Measurements from ENCODE around the gene NMBR. TPM values are rescaled to one million over a fixed set of nuclear protein-coding genes. Genes with fewer than 3 reads are reported as not detected.
"Not testable (repeated sequence)": the region's sequence is repeated elsewhere in the genome, so short reads cannot be mapped to it uniquely, and the experiment has no call there.

The NMBR gene
- total RNA-seq, 1 donor from 2014 or later, result not detected

- not testable (repeated sequence) for DNase-seq (ENCODE audit: low read depth, low spot score)
Observed at GRCh38 chr6:142062861-142063260, 84.1 kb downstream of the NMBR start.

- no peak for DNase-seq (ENCODE audit: low read depth, low spot score)
Observed at GRCh38 chr6:142058551-142059290, 88.2 kb downstream of the NMBR start.

- no peak for DNase-seq (ENCODE audit: low read depth, low spot score)
Observed at GRCh38 chr6:142055219-142055618, 91.7 kb downstream of the NMBR start.

GRCh38 chr6:142051404-142051803, 95.5 kb downstream of the NMBR start:
- DNase-seq (ENCODE audit: low read depth, low spot score), result no peak

- DNase-seq (ENCODE audit: low read depth, low spot score), result no peak
Observed at GRCh38 chr6:142048593-142048980, 98.3 kb downstream of the NMBR start.

GRCh38 chr6:142047934-142048592, 98.9 kb downstream of the NMBR start:
- DNase-seq (ENCODE audit: low read depth, low spot score), result no peak

GRCh38 chr6:142045380-142046278, 101.3 kb downstream of the NMBR start:
- DNase-seq (ENCODE audit: low read depth, low spot score), result no peak

GRCh38 chr6:142035890-142036289, 111.0 kb downstream of the NMBR start:
- no peak for DNase-seq (ENCODE audit: low read depth, low spot score)

- DNase-seq (ENCODE audit: low read depth, low spot score), result no peak
Observed at GRCh38 chr6:142031035-142031434, 115.9 kb downstream of the NMBR start.

GRCh38 chr6:142030115-142030619, 116.8 kb downstream of the NMBR start:
- no peak for DNase-seq (ENCODE audit: low read depth, low spot score)

- DNase-seq (ENCODE audit: low read depth, low spot score), result no peak
Observed at GRCh38 chr6:142028527-142028926, 118.4 kb downstream of the NMBR start.

- not testable (repeated sequence) for DNase-seq (ENCODE audit: low read depth, low spot score)
Observed at GRCh38 chr6:142027804-142028203, 119.1 kb downstream of the NMBR start.

GRCh38 chr6:142027074-142027473, 119.8 kb downstream of the NMBR start:
- no peak for DNase-seq (ENCODE audit: low read depth, low spot score)

- DNase-seq (ENCODE audit: low read depth, low spot score), result no peak
Observed at GRCh38 chr6:142026471-142026870, 120.5 kb downstream of the NMBR start.

Other genes starting within 250 kb of the NMBR start
- gene GJE1, start 14.2 kb downstream of the NMBR start, total RNA-seq, result not detected in 2 replicates
- gene VTA1, start 141 bp upstream of the NMBR start, total RNA-seq, result 54.5 and 61.7 TPM in 2 replicates
- gene ADGRG6, start 154.9 kb upstream of the NMBR start, total RNA-seq, result 10.0 and 14.5 TPM in 2 replicates

Data from pulmonary artery endothelial cell (primary cell).